ENCODE measurements around the gene SMAD6.

DNA sequence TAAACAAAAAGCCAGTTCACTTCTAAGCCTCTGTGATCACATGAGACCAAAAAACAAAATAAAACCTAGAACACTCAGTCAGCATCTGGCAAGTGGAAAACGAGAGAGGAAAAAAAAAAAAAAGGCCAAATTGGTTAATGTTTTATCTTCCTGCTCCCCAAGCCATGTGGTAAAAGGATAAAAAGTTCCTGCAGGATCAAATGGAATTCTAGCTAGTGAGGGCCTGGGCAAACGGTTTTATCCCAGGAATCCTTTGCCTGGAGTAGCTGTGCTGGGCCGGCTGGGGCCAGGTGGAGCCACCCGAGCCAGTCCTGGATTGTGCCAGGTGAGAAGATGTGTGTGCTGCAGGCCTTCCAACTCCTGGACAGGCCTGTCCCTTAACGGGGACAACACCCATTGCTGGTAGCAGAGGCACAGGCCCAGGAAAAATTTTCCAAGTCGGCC lies 13.2 kb downstream of the SMAD6 start:
- TF ChIP-seq CTCF (conservative IDR thresholded peaks at IDR 0.05; ENCODE audit: low read depth, low read length) (no peak), EZH2phosphoT487 (IDR thresholded peaks at IDR 0.05; ENCODE audit: borderline replicate concordance, low read length) (no peak)
